M059J (cell line): ENCODE results near the gene SNX21. TPM values are rescaled to one million over a fixed set of nuclear protein-coding genes. Genes with fewer than 3 reads are reported as not detected.

Source experiments
- DNase-seq: peaks from one replicate; pipeline ENCODE4 v3.0.0-alpha.2; 2012; ENCODE audit warnings: low read depth
- total RNA-seq: library from RNA; depleted of rRNA; stranded (reverse); fragments of >200 nt; shearing (Covaris generic); gene quantifications from 2 replicates; pipeline ENCODE4 v1.2.3, GENCODE V29; 2014; rRNA removed

SNX21 gene
- total RNA-seq, 1 experiment from 2014 or later, result 35.8 TPM

DNA sequence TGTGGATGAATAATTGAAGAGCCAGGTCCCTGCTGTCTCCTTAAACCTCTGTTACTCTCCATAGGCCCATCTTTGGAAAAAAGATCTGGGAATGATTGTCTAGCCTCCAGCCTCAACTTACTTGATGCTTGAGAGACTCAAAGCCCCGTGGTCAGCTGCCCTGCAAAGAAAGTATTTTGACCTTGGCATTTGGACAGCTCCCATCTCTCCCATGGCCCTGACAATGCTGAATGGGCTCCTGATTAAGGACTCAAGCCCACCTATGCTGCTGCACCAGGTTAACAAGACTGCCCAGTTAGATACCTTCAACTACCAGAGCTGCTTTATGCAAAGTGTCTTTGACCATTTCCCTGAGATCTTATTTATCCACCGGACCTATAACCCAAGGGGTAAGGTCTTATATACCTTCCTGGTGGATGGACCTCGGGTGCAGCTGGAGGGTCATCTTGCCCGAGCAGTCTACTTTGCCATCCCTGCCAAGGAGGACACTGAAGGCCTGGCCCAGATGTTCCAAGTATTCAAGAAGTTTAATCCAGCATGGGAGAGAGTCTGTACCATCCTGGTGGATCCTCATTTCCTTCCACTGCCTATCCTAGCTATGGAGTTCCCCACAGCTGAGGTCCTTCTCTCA is 49.0 kb downstream of the SNX21 start:
- DNase-seq, result no peak

DNA sequence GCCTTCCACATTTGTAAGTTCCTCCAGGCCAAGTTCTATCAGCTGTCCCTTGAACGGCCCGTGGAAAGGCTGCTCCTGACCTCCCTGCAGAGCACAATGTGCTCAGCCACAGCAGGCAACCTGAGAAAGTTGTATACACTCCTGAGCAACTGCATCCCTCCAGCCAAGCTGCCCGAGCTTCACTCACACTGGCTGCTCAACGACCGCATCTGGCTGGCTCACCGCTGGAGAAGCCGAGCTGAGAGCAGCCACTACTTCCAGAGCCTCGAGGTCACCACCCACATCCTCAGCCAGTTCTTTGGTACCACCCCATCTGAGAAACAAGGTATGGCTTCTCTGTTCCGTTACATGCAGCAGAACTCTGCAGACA is 49.5 kb downstream of the SNX21 start:
- DNase-seq, result no peak

DNA sequence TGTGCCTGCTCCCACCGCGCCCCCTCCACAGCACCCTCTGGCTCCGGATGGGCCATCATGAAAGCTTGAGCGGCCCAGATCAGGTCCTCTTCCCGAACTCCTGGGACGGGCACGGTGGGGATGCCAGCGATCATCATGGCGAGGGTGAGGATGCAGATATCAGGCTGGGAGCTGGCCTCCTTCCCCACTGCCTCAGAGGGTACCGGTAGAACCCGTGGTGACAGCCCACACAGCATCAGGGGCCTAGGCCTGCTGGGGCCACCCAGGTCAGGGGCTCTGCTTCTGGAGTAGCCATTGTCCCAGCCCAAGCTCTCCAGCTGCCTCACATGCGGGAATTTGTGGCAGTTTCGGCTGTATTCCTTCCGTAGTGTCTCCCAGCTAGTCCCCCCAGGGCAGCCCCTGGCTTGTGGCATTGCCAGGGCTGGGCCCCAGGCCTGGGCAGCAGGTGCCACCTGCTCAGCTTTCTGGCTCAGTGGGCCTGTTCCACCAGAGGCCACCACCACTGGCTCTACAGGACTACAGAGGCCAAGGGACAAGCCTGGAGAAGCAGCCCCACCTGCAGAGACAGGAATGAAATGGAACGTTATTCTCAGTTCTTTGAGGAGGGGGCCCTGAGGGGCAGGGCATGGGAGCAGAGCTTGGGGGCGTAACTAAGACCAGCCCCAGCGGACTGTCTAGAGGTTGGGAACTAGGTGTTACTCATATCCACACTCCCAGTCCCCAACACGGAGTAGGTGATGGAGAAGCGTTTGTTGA is 53.2 kb downstream of the SNX21 start:
- no peak for DNase-seq

DNA sequence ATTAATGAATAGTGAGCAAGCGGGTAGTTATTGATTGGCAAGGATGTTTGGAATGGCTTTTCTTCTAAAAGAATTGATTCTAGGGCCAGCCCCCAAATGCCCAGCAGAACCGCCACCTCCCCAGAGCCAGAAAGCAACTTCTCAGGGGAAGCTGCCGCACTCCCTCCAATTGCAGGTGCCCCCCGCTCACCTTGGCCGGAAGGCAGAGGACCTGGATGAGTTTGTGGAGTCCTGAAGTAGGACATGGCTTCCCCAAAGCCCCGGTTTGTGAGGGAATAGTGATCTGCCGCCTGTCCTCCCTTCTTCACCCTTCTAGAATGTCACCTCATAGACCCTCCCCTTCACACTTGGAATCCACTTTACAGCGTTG is 53.7 kb downstream of the SNX21 start, which contains the start of gene SPATA25:
TSS of gene SPATA25 (minus strand) at position 277 of the 370 bp plus-strand sequence. CDS start at position 245, 32 bp downstream.
- no peak for DNase-seq

DNA sequence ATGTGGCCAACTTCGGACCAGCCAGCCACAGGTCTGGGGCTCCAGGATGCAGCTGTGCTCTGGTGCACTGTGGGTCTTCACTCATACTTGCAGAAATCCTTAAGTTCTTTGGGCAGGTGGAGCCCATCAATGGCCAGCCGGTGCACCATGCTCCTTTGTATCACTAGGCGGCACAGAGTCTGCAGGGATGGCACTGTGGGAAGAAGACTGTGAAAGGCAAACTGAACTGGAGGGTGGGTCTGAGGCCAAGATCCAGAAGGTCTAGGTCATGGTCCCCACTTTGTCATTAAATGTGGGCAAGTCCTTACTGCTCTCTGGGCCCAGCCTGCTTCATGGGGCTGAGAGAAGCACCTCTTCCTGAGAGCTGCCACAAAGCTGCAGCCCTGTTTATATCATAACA is 55.1 kb downstream of the SNX21 start:
- no peak for DNase-seq

DNA sequence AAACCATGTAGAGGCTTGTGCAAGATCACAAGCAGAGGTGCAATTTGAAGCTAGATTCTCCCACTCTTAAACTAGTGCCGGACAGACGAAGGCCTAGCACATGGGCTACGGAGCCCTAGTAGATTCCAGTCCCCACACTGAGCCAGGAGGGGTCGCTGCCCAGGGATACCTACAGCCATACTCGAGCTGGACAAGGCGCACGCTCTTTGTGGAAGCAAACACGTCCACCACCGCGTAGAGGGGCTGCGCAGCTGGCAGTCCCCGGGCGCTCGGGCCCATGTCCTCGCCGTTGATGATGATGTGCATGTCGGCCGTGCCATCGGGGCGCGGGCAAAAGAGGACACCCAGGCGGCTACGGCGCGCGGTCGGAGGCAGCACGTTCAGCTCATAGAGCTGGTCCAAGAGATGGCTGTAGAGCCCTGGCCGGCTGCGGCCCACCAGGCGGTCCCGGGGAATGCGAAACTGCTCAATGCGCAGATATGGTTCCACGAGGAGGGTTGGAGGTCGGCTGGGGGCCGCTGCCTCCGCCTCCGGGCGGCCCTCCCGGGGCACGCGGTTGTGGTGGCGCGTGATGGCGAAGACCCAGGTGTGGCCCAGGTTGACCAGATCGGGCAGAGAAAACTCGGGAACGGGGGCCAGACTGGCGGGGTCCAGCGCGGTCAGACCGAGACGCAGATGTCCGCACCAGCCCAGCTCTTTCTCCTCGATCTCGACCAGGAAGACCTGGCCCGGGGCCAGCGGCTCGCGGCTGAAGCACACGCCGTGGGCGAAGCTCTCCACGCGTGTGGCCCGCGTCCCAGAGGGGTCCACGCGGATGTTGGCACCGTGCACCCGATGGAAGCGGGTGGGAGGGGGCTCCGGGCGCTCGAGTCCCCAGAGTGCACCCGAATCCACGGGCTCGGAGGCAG is 56.7 kb downstream of the SNX21 start:
- DNase-seq, result peak; percentile 53

DNA sequence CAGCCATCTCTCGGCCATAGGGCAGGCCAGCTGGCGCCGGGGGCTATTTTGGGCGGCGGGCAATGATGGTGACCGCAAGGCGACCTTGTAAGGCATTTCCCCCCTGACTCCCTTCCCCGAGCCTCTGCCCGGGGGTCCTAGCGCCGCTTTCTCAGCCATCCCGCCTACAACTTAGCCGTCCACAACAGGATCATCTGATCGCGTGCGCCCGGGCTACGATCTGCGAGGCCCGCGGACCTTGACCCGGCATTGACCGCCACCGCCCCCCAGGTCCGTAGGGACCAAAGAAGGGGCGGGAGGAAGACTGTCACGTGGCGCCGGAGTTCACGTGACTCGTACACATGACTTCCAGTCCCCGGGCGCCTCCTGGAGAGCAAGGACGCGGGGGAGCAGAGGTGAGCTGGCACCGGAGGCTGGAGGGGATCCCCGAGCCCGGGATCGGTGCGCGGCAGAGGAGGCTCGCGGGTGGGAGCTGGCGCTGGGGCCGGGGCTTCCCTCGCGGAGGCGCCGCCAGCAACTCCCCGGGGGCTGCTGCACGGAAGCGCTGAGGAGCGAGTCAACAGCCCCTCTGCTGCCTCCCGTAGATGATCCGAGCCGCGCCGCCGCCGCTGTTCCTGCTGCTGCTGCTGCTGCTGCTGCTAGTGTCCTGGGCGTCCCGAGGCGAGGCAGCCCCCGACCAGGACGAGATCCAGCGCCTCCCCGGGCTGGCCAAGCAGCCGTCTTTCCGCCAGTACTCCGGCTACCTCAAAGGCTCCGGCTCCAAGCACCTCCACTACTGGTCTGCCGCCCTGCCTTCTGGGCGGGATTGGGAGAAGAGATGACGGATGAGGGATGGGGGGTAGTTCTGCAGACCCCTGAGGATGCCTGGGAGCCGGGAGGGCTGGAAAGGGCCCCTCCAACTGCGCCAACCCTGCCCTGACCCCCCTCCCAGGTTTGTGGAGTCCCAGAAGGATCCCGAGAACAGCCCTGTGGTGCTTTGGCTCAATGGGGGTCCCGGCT is 57.7 kb downstream of the SNX21 start, which contains the start of the genes CTSA and NEURL2:
TSS of gene CTSA (plus strand) at position 351 of the 999 bp plus-strand sequence. CDS start at position 585, 234 bp downstream.
TSS of gene NEURL2 (minus strand) at position 224 of the 999 bp plus-strand sequence. CDS start at position 7, 217 bp downstream.
- peak; percentile 96 for DNase-seq

DNA sequence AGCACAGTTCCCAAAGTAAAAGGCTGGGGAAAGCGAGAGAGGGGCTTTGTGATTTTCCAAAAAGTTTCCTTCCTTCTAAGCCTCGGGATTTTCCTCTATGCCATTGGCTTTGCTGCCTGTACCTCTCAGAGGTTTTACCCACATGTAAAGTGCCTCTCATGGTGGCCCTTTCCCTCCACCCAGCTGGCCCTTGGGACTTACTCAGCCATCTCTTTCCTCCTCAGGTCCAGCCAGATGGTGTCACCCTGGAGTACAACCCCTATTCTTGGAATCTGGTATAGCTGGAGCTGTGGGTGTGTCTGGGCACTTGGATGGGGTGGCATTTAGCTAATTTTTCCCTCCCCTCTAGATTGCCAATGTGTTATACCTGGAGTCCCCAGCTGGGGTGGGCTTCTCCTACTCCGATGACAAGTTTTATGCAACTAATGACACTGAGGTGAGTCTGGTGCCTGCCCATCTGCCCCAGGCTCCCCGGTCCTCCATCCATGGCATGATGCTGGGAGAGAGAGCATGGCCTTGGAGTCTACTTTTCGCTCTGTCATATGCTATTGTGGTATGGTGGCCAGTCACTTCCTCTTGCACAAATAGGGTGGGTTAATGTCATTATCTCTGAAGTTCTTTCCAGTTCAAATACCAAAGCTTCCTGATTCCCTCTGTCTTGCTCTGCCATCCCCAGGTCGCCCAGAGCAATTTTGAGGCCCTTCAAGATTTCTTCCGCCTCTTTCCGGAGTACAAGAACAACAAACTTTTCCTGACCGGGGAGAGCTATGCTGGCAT is 58.6 kb downstream of the SNX21 start:
- DNase-seq, result peak; percentile 64

Other genes with a start within 250 kb of the SNX21 start
- not detected in 2 replicates for gene WFDC10A, start 204.1 kb upstream of the SNX21 start, total RNA-seq
- not detected in 2 replicates for gene WFDC9, start 202.5 kb upstream of the SNX21 start, total RNA-seq
- gene WFDC11, start 163.6 kb upstream of the SNX21 start, total RNA-seq, result not detected in 2 replicates
- gene WFDC13, start 131.8 kb upstream of the SNX21 start, total RNA-seq, result not detected in 2 replicates
- gene WFDC10B, start 128.8 kb upstream of the SNX21 start, total RNA-seq, result not detected in 2 replicates
- gene SPINT4, start 111.5 kb upstream of the SNX21 start, total RNA-seq, result not detected in 2 replicates
- 0.42 TPM in 1 of 2 replicates, not detected in the other for gene WFDC3, start 41.9 kb upstream of the SNX21 start, total RNA-seq
- gene DNTTIP1, start 41.8 kb upstream of the SNX21 start, total RNA-seq, result 50.2 and 57.6 TPM in 2 replicates
- 435 and 579 TPM in 2 replicates for gene UBE2C, start 21.2 kb upstream of the SNX21 start, total RNA-seq
- gene TNNC2, start 6.5 kb upstream of the SNX21 start, total RNA-seq, result not detected in 2 replicates
- gene ACOT8, start 23.6 kb downstream of the SNX21 start, total RNA-seq, result 102 and 117 TPM in 2 replicates
- 8.6 and 12.0 TPM in 2 replicates for gene ZSWIM3, start 23.8 kb downstream of the SNX21 start, total RNA-seq
- 11.2 and 19.8 TPM in 2 replicates for gene ZSWIM1, start 47.4 kb downstream of the SNX21 start, total RNA-seq
- gene SPATA25, start 53.8 kb downstream of the SNX21 start, total RNA-seq, result 0.52 TPM in 1 of 2 replicates, not detected in the other
- 3.1 and 6.0 TPM in 2 replicates for gene NEURL2, start 57.4 kb downstream of the SNX21 start, total RNA-seq
- 253 and 328 TPM in 2 replicates for gene CTSA, start 57.5 kb downstream of the SNX21 start, total RNA-seq
- gene PLTP, start 78.4 kb downstream of the SNX21 start, total RNA-seq, result 9.6 and 13.4 TPM in 2 replicates
- gene PCIF1, start 100.9 kb downstream of the SNX21 start, total RNA-seq, result 11.1 and 14.5 TPM in 2 replicates
- gene ZNF335, start 138.4 kb downstream of the SNX21 start, total RNA-seq, result 8.4 and 13.0 TPM in 2 replicates
- gene MMP9, start 175.1 kb downstream of the SNX21 start, total RNA-seq, result 1.5 and 2.3 TPM in 2 replicates
- gene SLC12A5, start 195.4 kb downstream of the SNX21 start, total RNA-seq, result 0.37 and 1.8 TPM in 2 replicates